Prostate gland (tissue), 2 donors: ENCODE results near the gene FBXL7. TPM values are rescaled to one million over a fixed set of nuclear protein-coding genes. Genes with fewer than 3 reads are reported as not detected.

Experiments used
- DNase-seq: peaks from one replicate; pipeline ENCODE4 v3.0.0-alpha.2; 2019; ENCODE audit warnings: low spot score
- H3K27ac ChIP-seq, 2 donors: fragments of 200-600 bp; sonication (generic); 2 replicates each; pipeline ENCODE4 v1.5.1; 2017 to 2019
- H3K27me3 ChIP-seq: fragments of 200-600 bp; sonication (generic); replicated peaks from 2 replicates; pipeline ENCODE4 v1.5.1; 2019; ENCODE audit not compliant: insufficient read depth
- H3K36me3 ChIP-seq, 2 donors: fragments of 200-600 bp; sonication (generic); 1 replicate in 1 of 2; 2 replicates in 1 of 2; pipeline versions ENCODE4 v1.5.1 to v1.8.1; 2017 to 2019
- H3K4me1 ChIP-seq: fragments of 200-600 bp; sonication (generic); replicated peaks from 2 replicates; pipeline ENCODE4 v1.5.1; 2019
- H3K4me3 ChIP-seq, 2 donors: fragments of 200-600 bp; sonication (generic); 2 replicates each; pipeline ENCODE4 v1.5.1; 2017 to 2019
- H3K9me3 ChIP-seq: fragments of 200-600 bp; sonication (generic); 2 replicates; pipeline ENCODE4 v1.5.1; 2017
- POLR2A ChIP-seq: fragments of 450-650 bp; IDR thresholded peaks from one replicate; pipeline ENCODE4 v1.6.1; 2016; ENCODE audit warnings: antibody characterized with exemption, mild to moderate bottlenecking
- POLR2AphosphoS5 ChIP-seq: sonication (generic); formaldehyde crosslinking; IDR thresholded peaks from one replicate; pipeline ENCODE4 v1.6.1; 2017; ENCODE audit warnings: antibody characterized with exemption
- WGBS: methylation state at CpG from one replicate; pipeline ENCODE4 v1.1.5; 2018; 5-methylcytosine and 5-hydroxymethylcytosine counted together
- intact Hi-C: fragments of 100-400 bp; cut with DNase I; formaldehyde crosslinking; loops from one replicate; pipeline ENCODE4 v1.14.2; 2022
- total RNA-seq, 2 donors: library from RNA; depleted of rRNA; stranded (reverse); fragments of >200 nt; gene quantifications; one replicate each; pipeline ENCODE4 v1.1.0, GENCODE V29; 2016
- TF ChIP-seq, protein P1 (sequence below), 4 experiments: fragments of 200-600 bp in 2 of 4; fragments of 450-650 bp in 2 of 4; sonication (generic) in 2 of 4; IDR thresholded peaks; 1 replicate in 3 of 4; 2 replicates in 1 of 4; pipeline ENCODE4 v1.5.1; 2016 to 2019; ENCODE audit warnings: antibody characterized with exemption in 4 of 4, mild to moderate bottlenecking in 2 of 4, moderate library complexity in 2 of 4

Gene FBXL7
- total RNA-seq, 2 donors from 2014 or later: 21.2 to 24.2 TPM

- intact Hi-C loops: no loop called here
Measured at GRCh38 chr5:15577132-15577531, 77.2 kb downstream of the FBXL7 start.

GRCh38 chr5:15577831-15578230 is 77.9 kb downstream of the FBXL7 start:
- H3K27me3 ChIP-seq: no peaks in the 10 kb centered on the region
- DNase-seq: no peak
- no peaks in the 10 kb centered on the region for H3K36me3 ChIP-seq
- H3K4me3 ChIP-seq: no peak overlapping the region
- WGBS: 65% methylated on average over 2 of the region's 2 CpGs
- intact Hi-C loops: no loop called here
- no peaks in the 10 kb centered on the region for H3K9me3 ChIP-seq
- no peaks in the 10 kb centered on the region for H3K4me1 ChIP-seq
- no peak overlapping the region for H3K27ac ChIP-seq
- TF ChIP-seq, protein P1, sequence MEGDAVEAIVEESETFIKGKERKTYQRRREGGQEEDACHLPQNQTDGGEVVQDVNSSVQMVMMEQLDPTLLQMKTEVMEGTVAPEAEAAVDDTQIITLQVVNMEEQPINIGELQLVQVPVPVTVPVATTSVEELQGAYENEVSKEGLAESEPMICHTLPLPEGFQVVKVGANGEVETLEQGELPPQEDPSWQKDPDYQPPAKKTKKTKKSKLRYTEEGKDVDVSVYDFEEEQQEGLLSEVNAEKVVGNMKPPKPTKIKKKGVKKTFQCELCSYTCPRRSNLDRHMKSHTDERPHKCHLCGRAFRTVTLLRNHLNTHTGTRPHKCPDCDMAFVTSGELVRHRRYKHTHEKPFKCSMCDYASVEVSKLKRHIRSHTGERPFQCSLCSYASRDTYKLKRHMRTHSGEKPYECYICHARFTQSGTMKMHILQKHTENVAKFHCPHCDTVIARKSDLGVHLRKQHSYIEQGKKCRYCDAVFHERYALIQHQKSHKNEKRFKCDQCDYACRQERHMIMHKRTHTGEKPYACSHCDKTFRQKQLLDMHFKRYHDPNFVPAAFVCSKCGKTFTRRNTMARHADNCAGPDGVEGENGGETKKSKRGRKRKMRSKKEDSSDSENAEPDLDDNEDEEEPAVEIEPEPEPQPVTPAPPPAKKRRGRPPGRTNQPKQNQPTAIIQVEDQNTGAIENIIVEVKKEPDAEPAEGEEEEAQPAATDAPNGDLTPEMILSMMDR (IDR thresholded peaks at IDR 0.05): no peak
- TF ChIP-seq POLR2AphosphoS5: no peak
- TF ChIP-seq POLR2A: no peak

More at GRCh38 chr5:15577132-15577531, 77.2 kb downstream of the FBXL7 start:
- Histone ChIP-seq H3K9me3 (no peaks in the 10 kb centered on the region), H3K36me3 (no peaks in the 10 kb centered on the region), H3K27me3 (no peaks in the 10 kb centered on the region), H3K27ac (no peak overlapping the region), H3K4me3 (no peak overlapping the region), H3K4me1 (no peaks in the 10 kb centered on the region)
- no peak for TF ChIP-seq POLR2AphosphoS5
- TF ChIP-seq, protein P1 (IDR thresholded peaks at IDR 0.05): no peak
- WGBS: 85% methylated on average over 10 of the region's 10 CpGs
- no peak for DNase-seq

GRCh38 chr5:15579193-15579990 is 79.4 kb downstream of the FBXL7 start:
- Histone ChIP-seq H3K27ac (no peak overlapping the region), H3K4me1 (no peaks in the 10 kb centered on the region), H3K9me3 (no peaks in the 10 kb centered on the region), H3K4me3 (no peak overlapping the region), H3K27me3 (no peaks in the 10 kb centered on the region), H3K36me3 (no peaks in the 10 kb centered on the region)
- TF ChIP-seq POLR2AphosphoS5: no peak
- WGBS: 75% methylated on average over 3 of the region's 3 CpGs
- DNase-seq: no peak
- intact Hi-C loops: no loop called here

- Histone ChIP-seq H3K4me1 (no peaks in the 10 kb centered on the region), H3K27me3 (no peaks in the 10 kb centered on the region), H3K9me3 (no peaks in the 10 kb centered on the region), H3K4me3 (no peak overlapping the region), H3K27ac (no peak overlapping the region), H3K36me3 (no peaks in the 10 kb centered on the region)
- TF ChIP-seq POLR2AphosphoS5 (no peak), POLR2A (no peak)
- TF ChIP-seq, protein P1 (IDR thresholded peaks at IDR 0.05): no peak
- intact Hi-C loops: no loop called here
- 84% methylated on average over 1 of the region's 1 CpG for WGBS
- no peak for DNase-seq
Measured at GRCh38 chr5:15584528-15584927, 84.5 kb downstream of the FBXL7 start.

DNA sequence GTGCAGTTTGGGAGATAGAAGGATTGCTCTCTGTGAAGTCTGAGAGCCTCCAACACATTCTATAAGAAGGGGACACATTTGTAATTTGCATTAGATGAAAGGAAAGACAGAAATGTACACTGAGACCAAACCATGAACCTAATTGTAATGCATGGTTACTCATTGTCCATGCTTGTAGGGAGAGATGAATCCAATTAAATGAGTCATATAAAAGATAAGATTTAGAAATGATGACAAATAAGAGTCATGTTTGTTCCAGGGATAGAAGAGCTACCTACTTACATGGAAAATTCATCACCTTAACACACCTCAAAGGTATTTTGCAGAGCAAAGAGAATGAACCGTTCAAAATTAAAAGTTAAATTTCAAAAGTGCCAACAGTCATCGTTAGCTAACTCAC is 85.1 kb downstream of the FBXL7 start:
- intact Hi-C loops: no loop called here
- 88% methylated on average over 2 of the region's 2 CpGs for WGBS
- Histone ChIP-seq H3K27ac (no peak overlapping the region), H3K4me3 (no peak overlapping the region), H3K36me3 (no peaks in the 10 kb centered on the region), H3K9me3 (no peaks in the 10 kb centered on the region), H3K4me1 (no peaks in the 10 kb centered on the region), H3K27me3 (no peaks in the 10 kb centered on the region)
- TF ChIP-seq, protein P1 (IDR thresholded peaks at IDR 0.05): no peak
- TF ChIP-seq POLR2A: no peak
- TF ChIP-seq POLR2AphosphoS5: no peak
- DNase-seq: no peak
